Stomach (tissue), 9 donors: ENCODE results near the gene KRT14. TPM values are rescaled to one million over a fixed set of nuclear protein-coding genes. Genes with fewer than 3 reads are reported as not detected.
"Not testable (repeated sequence)": the region's sequence is repeated elsewhere in the genome, so short reads cannot be mapped to it uniquely, and the experiment has no call there.

Experiments used
- DNase-seq, 2 donors: peaks; one replicate each; pipeline versions ENCODE4 v3.0.0 to v3.0.0-alpha.2; 2013 to 2019
- H3K27ac ChIP-seq, 5 donors: fragments of 200-600 bp in 4 of 5; sonication (generic) in 4 of 5; one replicate each; pipeline ENCODE4 v1.5.1; 2013 to 2019; ENCODE audit warnings: mild to moderate bottlenecking in 1 of 5, moderate library complexity in 1 of 5
- H3K27me3 ChIP-seq, 3 donors: fragments of 200-600 bp; sonication (generic); one replicate each; pipeline ENCODE4 v1.5.1; 2017 to 2019; ENCODE audit warnings: mixed run types in 1 of 3
- H3K36me3 ChIP-seq, 4 donors: fragments of 200-600 bp; sonication (generic); 1 replicate in 3 of 4; 2 replicates in 1 of 4; pipeline ENCODE4 v1.5.1; 2016 to 2019
- H3K4me1 ChIP-seq, 4 donors: fragments of 200-600 bp; sonication (generic); one replicate each; pipeline ENCODE4 v1.5.1; 2016 to 2019
- H3K4me3 ChIP-seq, 4 donors: fragments of 200-600 bp; sonication (generic) in 3 of 4; one replicate each; pipeline ENCODE4 v1.5.1; 2016 to 2019; ENCODE audit warnings: mild to moderate bottlenecking in 1 of 4
- H3K9me3 ChIP-seq, 4 donors: fragments of 200-600 bp; sonication (generic); one replicate each; pipeline ENCODE4 v1.5.1; 2016 to 2019
- CTCF ChIP-seq, 7 experiments: fragments of 450-650 bp in 4 of 7; fragments of 200-600 bp in 3 of 7; sonication (generic) in 3 of 7; IDR thresholded peaks; one replicate each; pipeline ENCODE4 v1.5.1; 2016 to 2019; ENCODE audit warnings: antibody characterized with exemption in 7 of 7, control low read depth in 2 of 7, mild to moderate bottlenecking in 1 of 7
- EP300 ChIP-seq: sonication (generic); formaldehyde crosslinking; IDR thresholded peaks from one replicate; pipeline ENCODE4 v1.6.1; 2017; ENCODE audit warnings: antibody characterized with exemption
- POLR2A ChIP-seq, 4 donors: fragments of 450-650 bp; IDR thresholded peaks; one replicate each; pipeline ENCODE4 v1.6.1; 2016; ENCODE audit warnings: antibody characterized with exemption in 4 of 4, control low read depth in 2 of 4, mild to moderate bottlenecking in 1 of 4, moderate library complexity in 1 of 4
- POLR2AphosphoS5 ChIP-seq, 3 donors: sonication (generic); formaldehyde crosslinking; IDR thresholded peaks; one replicate each; pipeline ENCODE4 v1.6.1; 2016; ENCODE audit warnings: antibody characterized with exemption in 3 of 3
- WGBS, 5 donors: extraction: QIAGEN DNeasy Blood & Tissue Kit in 3 of 5; methylation state at CpG; one replicate each; pipeline versions ENCODE4 v1.1.5 to v1.1.7; 2013 to 2018; 5-methylcytosine and 5-hydroxymethylcytosine counted together
- intact Hi-C: fragments of 100-400 bp; cut with DNase I; formaldehyde crosslinking; loops from one replicate; pipeline ENCODE4 v1.15.1; 2023; ENCODE audit warnings: low total_unique reads
- polyA plus RNA-seq, 3 donors: library from polyadenylated mRNA; stranded (reverse); fragments of 200-250 nt; gene quantifications; one replicate each; pipeline ENCODE4 v1.2.3, GENCODE V29; 2013
- total RNA-seq, 5 donors: library from RNA; depleted of rRNA; stranded (reverse); fragments of >200 nt; gene quantifications; one replicate each; pipeline versions ENCODE4 v1.1.0 to v1.2.3, GENCODE V29; 2014 to 2016
- donor health status: healthy with polysubstance abuse.
- donor health status: Bipolar disorder and iron deficiency.
- donor health status: healthy.

The KRT14 gene
- total and polyA plus RNA-seq, 8 donors: 1.3 to 164 (median 2.4) TPM; not detected in 5

GRCh38 chr17:41620583-41621434, 34.1 kb upstream of the KRT14 start:
- H3K4me3 ChIP-seq: no peak overlapping the region
- intact Hi-C loops: no loop called here
- no peak overlapping the region for H3K27ac ChIP-seq
- H3K4me1 ChIP-seq: no peaks in the 10 kb centered on the region
- H3K36me3 ChIP-seq: no peaks in the 10 kb centered on the region
- peaks cover 0 to 58% (median 3%) of the 10 kb centered on the region in 3 donors for H3K27me3 ChIP-seq
- TF ChIP-seq CTCF (IDR thresholded peaks at IDR 0.05) (no peak), EP300 (no peak), POLR2A (IDR thresholded peaks at IDR 0.05) (no peak)
- no peak for DNase-seq
- 72 to 85% (median 74%) methylated on average over 20 to 21 of the region's 21 CpGs for WGBS, 5 donors
- no peaks in the 10 kb centered on the region for H3K9me3 ChIP-seq

- H3K4me1 ChIP-seq, DNase-seq, H3K9me3 ChIP-seq, H3K36me3 ChIP-seq, intact Hi-C loops, H3K27ac ChIP-seq, H3K4me3 ChIP-seq: not testable (repeated sequence)
- H3K27me3 ChIP-seq: peaks cover 0 to 61% (median 6%) of the 10 kb centered on the region in 3 donors
- 74 to 86% (median 85%) methylated on average over 6 of the region's 6 CpGs for WGBS, 5 donors
Measured at GRCh38 chr17:41619927-41620582, 33.4 kb upstream of the KRT14 start.

GRCh38 chr17:41619036-41619926, 32.6 kb upstream of the KRT14 start:
- 74 to 87% (median 78%) methylated on average over 13 to 20 of the region's 20 CpGs for WGBS, 5 donors
- H3K27ac ChIP-seq: no peak overlapping the region
- no peaks in the 10 kb centered on the region for H3K4me1 ChIP-seq
- H3K4me3 ChIP-seq: no peak overlapping the region
- peaks cover 0 to 61% (median 6%) of the 10 kb centered on the region in 3 donors for H3K27me3 ChIP-seq
- intact Hi-C loops: no loop called here
- TF ChIP-seq CTCF (IDR thresholded peaks at IDR 0.05) (no peak), POLR2AphosphoS5 (IDR thresholded peaks at IDR 0.05) (no peak), POLR2A (IDR thresholded peaks at IDR 0.05) (no peak), EP300 (no peak)
- no peaks in the 10 kb centered on the region for H3K9me3 ChIP-seq
- no peak for DNase-seq
- no peaks in the 10 kb centered on the region for H3K36me3 ChIP-seq

- Histone ChIP-seq H3K4me3 (no peak overlapping the region), H3K27me3 (peaks cover 0 to 61% (median 6%) of the 10 kb centered on the region in 3 donors), H3K36me3 (no peaks in the 10 kb centered on the region), H3K27ac (no peak overlapping the region), H3K9me3 (no peaks in the 10 kb centered on the region), H3K4me1 (no peaks in the 10 kb centered on the region)
- intact Hi-C loops: no loop called here
- no peak for TF ChIP-seq POLR2A (IDR thresholded peaks at IDR 0.05)
- no peak for TF ChIP-seq POLR2AphosphoS5 (IDR thresholded peaks at IDR 0.05)
- no peak for TF ChIP-seq EP300
- no peak for TF ChIP-seq CTCF (IDR thresholded peaks at IDR 0.05)
- WGBS, 5 donors: 56 to 63% (median 60%) methylated on average over 13 of the region's 13 CpGs
- no peak for DNase-seq
Measured at GRCh38 chr17:41618341-41619035, 31.8 kb upstream of the KRT14 start.
